Nephron progenitor cell (in vitro differentiated cells): Measurements from ENCODE around the gene FRMD6.

Experiments used
- DNase-seq: peaks from one replicate; pipeline ENCODE4 v3.0.0; 2021
- H3K27ac Mint-ChIP-seq: 2 replicates; pipeline ENCODE4 v1.8.0; 2021; ENCODE audit warnings: mild to moderate bottlenecking, moderate library complexity, mixed read lengths
- H3K27me3 Mint-ChIP-seq: 2 replicates; pipeline ENCODE4 v1.8.0; 2021; ENCODE audit warnings: mild to moderate bottlenecking, low read depth, mixed read lengths; ENCODE audit not compliant: poor library complexity
- H3K36me3 Mint-ChIP-seq: 2 replicates; pipeline ENCODE4 v1.8.0; 2021; ENCODE audit warnings: low read depth, mixed read lengths
- H3K4me1 Mint-ChIP-seq: 2 replicates; pipeline ENCODE4 v1.8.0; 2021; ENCODE audit warnings: mixed read lengths
- H3K4me3 Mint-ChIP-seq: 2 replicates; pipeline ENCODE4 v1.8.0; 2021; ENCODE audit warnings: mild to moderate bottlenecking, moderate library complexity, mixed read lengths
- H3K9me3 Mint-ChIP-seq: 2 replicates; pipeline ENCODE4 v1.8.0; 2021; ENCODE audit warnings: mild to moderate bottlenecking, moderate library complexity, mixed read lengths
- TF ChIP-seq, protein P1 (sequence below): fragments of 200-600 bp; sonication (generic); IDR thresholded peaks from 2 replicates; pipeline ENCODE4 v1.5.0; 2021; ENCODE audit warnings: antibody characterized with exemption

FRMD6 gene

DNA sequence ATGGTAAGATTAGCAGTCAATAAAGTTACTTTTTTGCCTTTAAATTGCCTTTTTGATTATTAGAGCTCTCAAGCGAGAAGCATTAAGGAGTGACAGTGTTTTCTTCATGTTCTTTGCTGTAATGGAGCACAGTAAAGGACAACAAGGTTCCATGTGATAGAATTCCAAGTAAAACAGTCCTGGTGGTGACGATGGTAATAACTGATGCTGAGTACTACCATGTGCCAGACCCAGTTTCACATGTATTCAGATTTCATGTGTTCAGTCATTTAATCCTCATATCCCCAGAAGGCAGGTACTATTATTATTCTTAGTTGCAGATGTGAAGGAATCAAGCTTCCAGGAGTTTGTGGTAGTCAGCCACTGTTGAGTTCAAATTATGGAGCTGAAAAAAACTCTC lies 79.0 kb downstream of the FRMD6 start:
- Mint-ChIP-seq H3K4me1 (no peaks in the 10 kb centered on the region), H3K9me3 (peaks cover 5% of the 10 kb centered on the region), H3K27me3 (no peaks in the 10 kb centered on the region), H3K4me3 (no peak overlapping the region), H3K36me3 (peaks cover 15% of the 10 kb centered on the region), H3K27ac (no peak overlapping the region)
- DNase-seq, result no peak
- TF ChIP-seq, protein P1, sequence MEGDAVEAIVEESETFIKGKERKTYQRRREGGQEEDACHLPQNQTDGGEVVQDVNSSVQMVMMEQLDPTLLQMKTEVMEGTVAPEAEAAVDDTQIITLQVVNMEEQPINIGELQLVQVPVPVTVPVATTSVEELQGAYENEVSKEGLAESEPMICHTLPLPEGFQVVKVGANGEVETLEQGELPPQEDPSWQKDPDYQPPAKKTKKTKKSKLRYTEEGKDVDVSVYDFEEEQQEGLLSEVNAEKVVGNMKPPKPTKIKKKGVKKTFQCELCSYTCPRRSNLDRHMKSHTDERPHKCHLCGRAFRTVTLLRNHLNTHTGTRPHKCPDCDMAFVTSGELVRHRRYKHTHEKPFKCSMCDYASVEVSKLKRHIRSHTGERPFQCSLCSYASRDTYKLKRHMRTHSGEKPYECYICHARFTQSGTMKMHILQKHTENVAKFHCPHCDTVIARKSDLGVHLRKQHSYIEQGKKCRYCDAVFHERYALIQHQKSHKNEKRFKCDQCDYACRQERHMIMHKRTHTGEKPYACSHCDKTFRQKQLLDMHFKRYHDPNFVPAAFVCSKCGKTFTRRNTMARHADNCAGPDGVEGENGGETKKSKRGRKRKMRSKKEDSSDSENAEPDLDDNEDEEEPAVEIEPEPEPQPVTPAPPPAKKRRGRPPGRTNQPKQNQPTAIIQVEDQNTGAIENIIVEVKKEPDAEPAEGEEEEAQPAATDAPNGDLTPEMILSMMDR, result no peak

DNA sequence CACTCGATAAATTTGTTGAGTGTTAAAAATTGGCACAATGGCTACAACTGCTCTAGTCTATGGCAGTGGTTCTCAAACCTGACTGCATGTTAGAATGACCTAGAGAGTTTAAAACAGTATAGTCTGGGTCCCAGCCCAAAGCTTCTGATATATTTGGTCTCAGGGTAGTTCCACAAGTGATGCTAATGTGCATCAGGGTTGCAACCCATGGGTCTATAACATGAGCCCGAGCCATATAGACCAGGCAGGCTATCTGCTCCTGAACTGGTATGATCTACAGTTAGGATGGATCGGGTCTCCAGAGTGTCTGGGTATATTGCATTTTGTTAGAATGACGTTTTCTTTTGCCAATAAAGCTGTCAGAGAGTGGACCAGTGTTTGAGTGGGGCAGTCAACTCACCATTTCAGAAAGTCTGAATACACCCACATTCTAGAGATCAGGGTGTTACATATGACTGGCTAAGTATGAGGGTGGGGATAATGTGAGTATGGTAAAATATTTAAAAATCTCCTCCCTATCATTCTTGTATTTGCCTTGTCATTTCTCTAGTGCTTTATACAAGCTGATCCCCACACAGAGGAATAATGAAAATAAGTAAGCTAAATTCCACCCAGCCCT lies 80.9 kb downstream of the FRMD6 start:
- H3K4me3 Mint-ChIP-seq, result no peak overlapping the region
- DNase-seq, result no peak
- H3K27ac Mint-ChIP-seq, result no peak overlapping the region
- H3K4me1 Mint-ChIP-seq, result no peaks in the 10 kb centered on the region
- no peaks in the 10 kb centered on the region for H3K27me3 Mint-ChIP-seq
- H3K36me3 Mint-ChIP-seq, result peaks cover 13% of the 10 kb centered on the region
- peaks cover 5% of the 10 kb centered on the region for H3K9me3 Mint-ChIP-seq
- TF ChIP-seq, protein P1, result no peak

DNA sequence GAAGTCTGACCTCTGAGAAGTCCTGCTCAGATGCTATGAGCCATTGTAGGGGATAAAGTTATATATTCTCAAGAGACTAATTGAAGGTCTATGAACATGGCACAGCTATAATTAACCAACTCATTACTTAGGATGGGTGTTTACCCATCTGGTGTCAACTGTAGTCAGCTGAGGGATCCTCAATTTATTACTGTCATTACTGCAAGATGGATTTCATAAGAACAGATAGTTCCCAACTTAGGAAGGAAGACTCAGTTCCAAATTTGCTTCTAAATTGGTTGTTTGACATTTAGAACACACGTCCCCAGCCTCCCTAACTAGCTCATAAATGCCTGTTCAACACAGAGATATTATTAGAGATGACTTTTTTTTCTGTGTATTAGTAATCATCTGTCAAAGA lies 81.4 kb downstream of the FRMD6 start:
- Mint-ChIP-seq H3K4me3 (no peak overlapping the region), H3K36me3 (peaks cover 7% of the 10 kb centered on the region), H3K27ac (no peak overlapping the region), H3K4me1 (peaks cover under 1% of the 10 kb centered on the region), H3K9me3 (peaks cover 5% of the 10 kb centered on the region), H3K27me3 (no peaks in the 10 kb centered on the region)
- TF ChIP-seq, protein P1, result no peak
- no peak for DNase-seq

DNA sequence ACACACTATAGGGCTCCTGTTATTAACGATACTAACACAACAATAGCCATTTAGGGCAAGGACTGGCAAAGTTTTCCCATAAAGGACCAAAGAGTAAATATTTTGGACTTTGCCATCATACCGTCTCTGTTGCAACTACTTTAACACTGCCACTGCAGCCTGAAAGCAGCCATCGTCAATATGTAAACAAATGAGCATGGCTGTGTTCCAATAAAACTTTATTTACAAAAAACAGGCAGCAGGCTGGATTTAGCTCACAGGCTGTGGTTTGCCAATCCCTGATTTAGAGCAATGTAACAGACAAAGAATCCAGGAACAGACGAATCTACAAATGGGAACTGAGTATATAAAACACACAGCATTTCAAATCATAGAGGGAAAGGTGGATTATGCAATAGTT lies 84.1 kb downstream of the FRMD6 start:
- Mint-ChIP-seq H3K9me3 (peaks cover 5% of the 10 kb centered on the region), H3K4me1 (peaks cover 10% of the 10 kb centered on the region), H3K4me3 (no peak overlapping the region), H3K27me3 (no peaks in the 10 kb centered on the region), H3K27ac (no peak overlapping the region), H3K36me3 (no peaks in the 10 kb centered on the region)
- TF ChIP-seq, protein P1, result no peak
- no peak for DNase-seq

DNA sequence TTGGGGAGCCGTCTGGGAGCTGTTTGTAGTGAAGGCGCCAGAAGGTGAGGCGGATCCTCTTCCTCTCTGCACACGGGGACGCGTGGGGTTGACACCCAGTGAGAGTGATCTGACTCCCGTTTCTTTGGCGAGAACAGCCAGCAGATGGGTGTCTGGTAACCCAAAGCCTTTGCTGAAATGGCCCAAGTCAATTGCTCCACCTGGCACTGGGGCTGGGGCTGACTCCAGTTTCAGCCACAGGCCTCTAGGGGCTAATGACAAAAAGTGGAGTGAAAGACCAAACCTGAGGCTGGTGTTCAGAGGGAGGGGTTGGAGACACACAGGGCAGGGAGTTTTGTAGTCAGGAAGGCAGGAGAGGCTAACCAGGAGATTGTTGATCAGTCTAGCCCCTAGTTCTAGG lies 87.0 kb downstream of the FRMD6 start:
- TF ChIP-seq, protein P1, result no peak
- no peak for DNase-seq
- Mint-ChIP-seq H3K4me1 (peaks cover 10% of the 10 kb centered on the region), H3K27ac (no peak overlapping the region), H3K36me3 (no peaks in the 10 kb centered on the region), H3K4me3 (no peak overlapping the region), H3K27me3 (no peaks in the 10 kb centered on the region), H3K9me3 (peaks cover 5% of the 10 kb centered on the region)

DNA sequence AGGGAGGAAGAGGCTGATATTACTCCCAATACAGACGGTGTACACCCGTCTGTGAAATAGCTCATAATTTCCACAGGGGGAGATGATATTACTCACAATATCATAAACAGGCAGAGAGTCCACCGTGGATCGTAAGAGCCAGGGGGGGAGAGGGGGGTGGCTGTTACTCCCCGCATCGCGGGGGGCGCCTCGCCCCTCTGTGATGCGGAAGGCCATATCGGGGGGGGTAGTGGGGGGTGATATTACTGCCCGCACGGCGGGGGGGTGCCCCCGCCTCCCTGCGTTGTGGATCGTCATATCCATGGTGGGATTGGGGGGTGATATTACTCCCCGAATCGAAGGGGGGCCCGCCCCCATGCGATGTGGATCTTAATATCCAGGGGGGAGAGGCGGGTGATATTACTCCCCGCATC lies 91.9 kb downstream of the FRMD6 start:
- H3K36me3 Mint-ChIP-seq, result no peaks in the 10 kb centered on the region
- H3K4me3 Mint-ChIP-seq, result no peak overlapping the region
- H3K27ac Mint-ChIP-seq, result no peak overlapping the region
- TF ChIP-seq, protein P1, result no peak
- no peaks in the 10 kb centered on the region for H3K9me3 Mint-ChIP-seq
- peaks cover 5% of the 10 kb centered on the region for H3K4me1 Mint-ChIP-seq
- H3K27me3 Mint-ChIP-seq, result no peaks in the 10 kb centered on the region
- DNase-seq, result no peak
